ENCODE measurements around the gene ERC1. TPM values are rescaled to one million over a fixed set of nuclear protein-coding genes. Genes with fewer than 3 reads are reported as not detected.

The ERC1 gene
- total and polyA plus RNA-seq, 2 experiments from 2014 or later = 18.4 to 29.7 TPM

- H4K20me1 ChIP-seq (ENCODE audit: insufficient read depth, poor library complexity, severe bottlenecking) = no peaks in the 10 kb centered on the region
- WGBS (ENCODE audit: low lambda C conversion rate, missing lambda C conversion rate) = 78% methylated on average over 16 of the region's 16 CpGs
- H3K9me2 ChIP-seq (replicated peaks; ENCODE audit: insufficient read depth) = no peaks in the 10 kb centered on the region
- no peak overlapping the region for H3K27ac ChIP-seq
- no peak for DNase-seq (ENCODE audit: low spot score)
- no peaks in the 10 kb centered on the region for H3K79me2 ChIP-seq
- no peaks in the 10 kb centered on the region for H3K9me3 ChIP-seq (ENCODE audit: low read depth)
- no peak overlapping the region for H3K4me3 ChIP-seq
- H3K36me3 ChIP-seq (replicated peaks; ENCODE audit: insufficient read depth, low read depth) = no peaks in the 10 kb centered on the region
- H3K4me2 ChIP-seq = no peak overlapping the region
- peaks cover 15% of the 10 kb centered on the region for H3K4me1 ChIP-seq (ENCODE audit: insufficient read depth)
- TF ChIP-seq EZH2phosphoT487 (IDR thresholded peaks at IDR 0.05; ENCODE audit: low read depth, severe bottlenecking, unreplicated experiment) (no peak), EZH2 (IDR thresholded peaks at IDR 0.05; ENCODE audit: borderline replicate concordance) (no peak)
- TF ChIP-seq, protein P1, sequence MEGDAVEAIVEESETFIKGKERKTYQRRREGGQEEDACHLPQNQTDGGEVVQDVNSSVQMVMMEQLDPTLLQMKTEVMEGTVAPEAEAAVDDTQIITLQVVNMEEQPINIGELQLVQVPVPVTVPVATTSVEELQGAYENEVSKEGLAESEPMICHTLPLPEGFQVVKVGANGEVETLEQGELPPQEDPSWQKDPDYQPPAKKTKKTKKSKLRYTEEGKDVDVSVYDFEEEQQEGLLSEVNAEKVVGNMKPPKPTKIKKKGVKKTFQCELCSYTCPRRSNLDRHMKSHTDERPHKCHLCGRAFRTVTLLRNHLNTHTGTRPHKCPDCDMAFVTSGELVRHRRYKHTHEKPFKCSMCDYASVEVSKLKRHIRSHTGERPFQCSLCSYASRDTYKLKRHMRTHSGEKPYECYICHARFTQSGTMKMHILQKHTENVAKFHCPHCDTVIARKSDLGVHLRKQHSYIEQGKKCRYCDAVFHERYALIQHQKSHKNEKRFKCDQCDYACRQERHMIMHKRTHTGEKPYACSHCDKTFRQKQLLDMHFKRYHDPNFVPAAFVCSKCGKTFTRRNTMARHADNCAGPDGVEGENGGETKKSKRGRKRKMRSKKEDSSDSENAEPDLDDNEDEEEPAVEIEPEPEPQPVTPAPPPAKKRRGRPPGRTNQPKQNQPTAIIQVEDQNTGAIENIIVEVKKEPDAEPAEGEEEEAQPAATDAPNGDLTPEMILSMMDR (IDR thresholded peaks at IDR 0.05; ENCODE audit: poor library complexity) = no peak
- no peaks in the 10 kb centered on the region for H3K27me3 ChIP-seq
- no peak overlapping the region for H2AFZ ChIP-seq
Measured at GRCh38 chr12:1491983-1492697, 501.1 kb downstream of the ERC1 start.

GRCh38 chr12:1493781-1494565 is 502.9 kb downstream of the ERC1 start:
- H3K27ac ChIP-seq = no peak overlapping the region
- no peaks in the 10 kb centered on the region for H3K79me2 ChIP-seq
- H3K4me3 ChIP-seq = no peak overlapping the region
- no peaks in the 10 kb centered on the region for H3K36me3 ChIP-seq (replicated peaks; ENCODE audit: insufficient read depth, low read depth)
- H3K9me3 ChIP-seq (ENCODE audit: low read depth) = no peaks in the 10 kb centered on the region
- no peaks in the 10 kb centered on the region for H3K27me3 ChIP-seq
- H3K4me2 ChIP-seq = no peak overlapping the region
- no peaks in the 10 kb centered on the region for H4K20me1 ChIP-seq (ENCODE audit: insufficient read depth, poor library complexity, severe bottlenecking)
- peaks cover 15% of the 10 kb centered on the region for H3K4me1 ChIP-seq (ENCODE audit: insufficient read depth)
- H3K9me2 ChIP-seq (replicated peaks; ENCODE audit: insufficient read depth) = no peaks in the 10 kb centered on the region
- WGBS (ENCODE audit: low lambda C conversion rate, missing lambda C conversion rate) = 94% methylated on average over 15 of the region's 15 CpGs
- TF ChIP-seq EZH2 (IDR thresholded peaks at IDR 0.05; ENCODE audit: borderline replicate concordance) (no peak), EZH2phosphoT487 (IDR thresholded peaks at IDR 0.05; ENCODE audit: low read depth, severe bottlenecking, unreplicated experiment) (no peak)
- TF ChIP-seq, protein P1 (IDR thresholded peaks at IDR 0.05; ENCODE audit: poor library complexity) = no peak
- no peak overlapping the region for H2AFZ ChIP-seq
- no peak for DNase-seq (ENCODE audit: low spot score)

DNA sequence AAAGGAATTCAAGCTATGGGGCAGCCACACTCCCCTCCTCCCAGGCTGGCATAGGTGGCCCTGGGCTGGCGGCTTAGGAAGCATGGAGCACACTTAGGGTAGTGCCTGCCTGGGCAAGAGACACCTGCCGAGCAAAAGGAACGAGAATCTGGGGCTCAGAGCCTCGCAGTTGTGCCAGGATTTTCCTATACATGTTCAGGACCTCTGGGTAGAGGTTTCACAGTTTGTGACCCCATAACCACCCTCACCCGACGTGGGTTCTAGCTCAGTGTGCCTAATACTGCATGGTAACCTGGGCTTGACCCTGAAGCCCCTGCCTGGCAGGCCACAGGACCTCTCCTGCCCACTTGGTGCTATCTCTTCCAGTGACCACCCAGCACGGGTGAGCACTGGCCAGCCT is 503.8 kb downstream of the ERC1 start:
- H3K4me3 ChIP-seq = no peak overlapping the region
- H3K9me3 ChIP-seq (ENCODE audit: low read depth) = no peaks in the 10 kb centered on the region
- no peak for DNase-seq (ENCODE audit: low spot score)
- 96% methylated on average over 7 of the region's 7 CpGs for WGBS (ENCODE audit: low lambda C conversion rate, missing lambda C conversion rate)
- no peaks in the 10 kb centered on the region for H3K79me2 ChIP-seq
- H3K9me2 ChIP-seq (replicated peaks; ENCODE audit: insufficient read depth) = no peaks in the 10 kb centered on the region
- H3K4me1 ChIP-seq (ENCODE audit: insufficient read depth) = peaks cover 6% of the 10 kb centered on the region
- no peak overlapping the region for H3K27ac ChIP-seq
- TF ChIP-seq, protein P1 (IDR thresholded peaks at IDR 0.05; ENCODE audit: poor library complexity) = no peak
- TF ChIP-seq EZH2 (IDR thresholded peaks at IDR 0.05; ENCODE audit: borderline replicate concordance) (no peak), EZH2phosphoT487 (IDR thresholded peaks at IDR 0.05; ENCODE audit: low read depth, severe bottlenecking, unreplicated experiment) (no peak)
- no peak overlapping the region for H3K4me2 ChIP-seq
- H2AFZ ChIP-seq = no peak overlapping the region
- no peaks in the 10 kb centered on the region for H3K36me3 ChIP-seq (replicated peaks; ENCODE audit: insufficient read depth, low read depth)
- no peaks in the 10 kb centered on the region for H4K20me1 ChIP-seq (ENCODE audit: insufficient read depth, poor library complexity, severe bottlenecking)
- no peaks in the 10 kb centered on the region for H3K27me3 ChIP-seq

All from hepatocyte (in vitro differentiated cells).